AG04449 (cell line): Measurements from ENCODE around the gene TP53AIP1.

Source experiments
- CTCF ChIA-PET: fragments of 350-600 bp; formaldehyde crosslinking; extraction: SDS; loops from one replicate; lab custom pipeline; 2021; ENCODE audit warnings: antibody characterized with exemption; lab: Yijun Ruan, JAX
- POLR2A ChIA-PET: fragments of 400-600, 350-600 bp; formaldehyde crosslinking; extraction: SDS; loops from one replicate; lab custom pipeline; 2020; ENCODE audit warnings: antibody characterized with exemption, inconsistent platforms; lab: Yijun Ruan, JAX
- DNase-seq: peaks from one replicate; pipeline ENCODE4 v3.0.0-alpha.2; 2010; ENCODE audit warnings: low read depth, low spot score
- H3K4me3 ChIP-seq: 2 replicates; pipeline ENCODE4 v1.5.1; 2011; ENCODE audit warnings: low read depth, mild to moderate bottlenecking, control low read depth, low read length
- CTCF ChIP-seq: IDR thresholded peaks from one replicate; pipeline ENCODE4 v1.5.1; 2011; ENCODE audit warnings: mild to moderate bottlenecking, moderate library complexity, low read length, control low read depth, inconsistent platforms; ENCODE audit not compliant: insufficient read depth; ENCODE audit errors: missing control alignments

TP53AIP1 gene

GRCh38 chr11:128938156-128938885, 4.3 kb downstream of the TP53AIP1 start:
- DNase-seq = no peak
- ChIA-PET CTCF (interaction anchor here (1.3 to 3.7 kb wide), 3 partner anchors 9 to 53 kb away, joined by 4 to 18 read pairs (median 14); no protein-coding TSS in a partner anchor), POLR2A (no interaction called here)
- no peak overlapping the region for H3K4me3 ChIP-seq
- no peak for TF ChIP-seq CTCF

GRCh38 chr11:128937480-128937879, 5.2 kb downstream of the TP53AIP1 start:
- CTCF ChIA-PET = interaction anchor here (1.0 to 2.9 kb wide), 3 partner anchors 9 to 19 kb away, joined by 4 to 14 read pairs (median 4); no protein-coding TSS in a partner anchor
- no peak overlapping the region for H3K4me3 ChIP-seq
- no peak for TF ChIP-seq CTCF
- no peak for DNase-seq
- POLR2A ChIA-PET = no interaction called here

- DNase-seq = no peak
- TF ChIP-seq CTCF = no peak
- POLR2A ChIA-PET = no interaction called here
- CTCF ChIA-PET = interaction anchor here (1.0 to 2.9 kb wide), 2 partner anchors 9 to 20 kb away, joined by 4 to 14 read pairs; no protein-coding TSS in a partner anchor
- H3K4me3 ChIP-seq = no peak overlapping the region
These were observed 5.9 kb downstream of the TP53AIP1 start for GRCh38 chr11:128936606-128937251.

- POLR2A ChIA-PET = no interaction called here
- no peak for DNase-seq
These were observed 7.7 kb downstream of the TP53AIP1 start for GRCh38 chr11:128934926-128935325.

GRCh38 chr11:128934351-128934750, 8.3 kb downstream of the TP53AIP1 start:
- DNase-seq = no peak
- TF ChIP-seq CTCF = no peak
- ChIA-PET CTCF (interaction anchor here (1.3 to 1.9 kb wide), 3 partner anchors 9 to 49 kb away, joined by 3 to 8 read pairs (median 4); no protein-coding TSS in a partner anchor), POLR2A (interaction anchor here (0.7 kb wide), 1 partner anchor 10 kb away, joined by 3 read pairs; no protein-coding TSS in a partner anchor)
- H3K4me3 ChIP-seq = no peak overlapping the region

More at GRCh38 chr11:128934926-128935325, 7.7 kb downstream of the TP53AIP1 start:
- H3K4me3 ChIP-seq = no peak overlapping the region
- CTCF ChIA-PET = interaction anchor here (1.3 to 1.9 kb wide), 3 partner anchors 10 to 50 kb away, joined by 3 to 8 read pairs (median 4); no protein-coding TSS in a partner anchor
- no peak for TF ChIP-seq CTCF
